Naive thymus-derived CD8-positive, alpha-beta T cell (primary cell): ENCODE results near the gene ATG13. TPM values are rescaled to one million over a fixed set of nuclear protein-coding genes. Genes with fewer than 3 reads are reported as not detected.

Experiments used
- ATAC-seq, 2 donors: fragments of 150-1000 bp; cut with Tn5 transposase in 1 of 2; sonication (Bioruptor Pico), chemical (Tn5 transposase) in 1 of 2; 1 replicate in 1 of 2; 2 replicates in 1 of 2; pipeline ENCODE4 v1.10.0; 2021; ENCODE audit warnings: mild to moderate bottlenecking in 2 of 2, moderate library complexity in 2 of 2
- POLR2A ChIA-PET: fragments of 350-600 bp; sonication (Branson Sonifier 250); formaldehyde crosslinking; loops from one replicate; lab custom pipeline; 2021; ENCODE audit warnings: antibody characterized with exemption; lab: Charles Lee
- DNase-seq, 10 donors: peaks; one replicate each; pipeline versions ENCODE4 v3.0.0 to v3.0.0-alpha.2; 2020 to 2022
- H3K27ac Mint-ChIP-seq, 10 donors: one replicate each; pipeline ENCODE4 v1.8.0; 2020 to 2022; ENCODE audit warnings: mild to moderate bottlenecking in 10 of 10, mixed read lengths in 10 of 10, moderate library complexity in 4 of 10, inconsistent platforms in 1 of 10
- H3K27me3 Mint-ChIP-seq, 5 donors: one replicate each; pipeline ENCODE4 v1.8.0; 2021 to 2022; ENCODE audit warnings: mixed read lengths in 5 of 5
- H3K36me3 Mint-ChIP-seq, 3 donors: one replicate each; pipeline ENCODE4 v1.8.0; 2020 to 2022; ENCODE audit warnings: mixed read lengths in 3 of 3, mild to moderate bottlenecking in 2 of 3, inconsistent platforms in 1 of 3
- H3K4me1 Mint-ChIP-seq, 4 donors: one replicate each; pipeline ENCODE4 v1.8.0; 2021 to 2022; ENCODE audit warnings: mixed read lengths in 4 of 4
- H3K4me3 Mint-ChIP-seq, 10 donors: one replicate each; pipeline ENCODE4 v1.8.0; 2020 to 2022; ENCODE audit warnings: mild to moderate bottlenecking in 10 of 10, mixed read lengths in 10 of 10, moderate library complexity in 6 of 10, inconsistent platforms in 1 of 10
- H3K9me3 Mint-ChIP-seq, 9 donors: one replicate each; pipeline ENCODE4 v1.8.0; 2020 to 2022; ENCODE audit warnings: mixed read lengths in 9 of 9, mild to moderate bottlenecking in 3 of 9, inconsistent platforms in 1 of 9, moderate library complexity in 1 of 9
- polyA plus RNA-seq, 3 donors: library from polyadenylated mRNA; unstranded; fragments of 300-500 nt; fragmentation: Illumina TruSeq; gene quantifications; one replicate each; pipeline ENCODE4 v1.2.3, GENCODE V29; 2021
- total RNA-seq, 8 experiments: library from RNA in 2 of 8; stranded (reverse) in 2 of 8; gene quantifications; one replicate each; pipeline ENCODE4 v1.2.3 and lab custom pipeline; 2021 to 2026

ATG13 gene
- total and polyA plus RNA-seq, 5 experiments from 2014 or later: 59.6 to 98.6 (median 77.9) TPM

GRCh38 chr11:46633291-46634217 lies 16.2 kb downstream of the ATG13 start:
- POLR2A ChIA-PET: no interaction called here
- H3K9me3 Mint-ChIP-seq: no peaks in the 10 kb centered on the region
- DNase-seq: no peak
- no peak for ATAC-seq
- no peak overlapping the region for H3K27ac Mint-ChIP-seq
- peaks cover 3 to 22% (median 12%) of the 10 kb centered on the region in 4 donors for H3K4me1 Mint-ChIP-seq
- H3K27me3 Mint-ChIP-seq: no peaks in the 10 kb centered on the region
- H3K4me3 Mint-ChIP-seq: no peak overlapping the region
- peaks cover 4 to 73% (median 21%) of the 10 kb centered on the region in 3 donors for H3K36me3 Mint-ChIP-seq

- Mint-ChIP-seq H3K9me3 (peaks cover 0 to 5% (median 0%) of the 10 kb centered on the region in 9 donors), H3K27me3 (no peaks in the 10 kb centered on the region), H3K4me1 (peaks cover 8 to 28% (median 18%) of the 10 kb centered on the region in 4 donors), H3K27ac (peak overlapping the region in 1 of 10 donors; percentile 29), H3K36me3 (peaks cover 11 to 72% (median 33%) of the 10 kb centered on the region in 3 donors), H3K4me3 (no peak overlapping the region)
- DNase-seq (no peak), ATAC-seq (no peak)
- POLR2A ChIA-PET: no interaction called here
Observed at GRCh38 chr11:46635557-46636139, 18.3 kb downstream of the ATG13 start.

GRCh38 chr11:46637546-46637945 lies 20.2 kb downstream of the ATG13 start:
- ATAC-seq (no peak), DNase-seq (no peak)
- Mint-ChIP-seq H3K27me3 (no peaks in the 10 kb centered on the region), H3K4me1 (peaks cover 9 to 31% (median 19%) of the 10 kb centered on the region in 4 donors), H3K9me3 (peaks cover 0 to 6% (median 0%) of the 10 kb centered on the region in 9 donors), H3K4me3 (no peak overlapping the region), H3K36me3 (peaks cover 11 to 61% (median 25%) of the 10 kb centered on the region in 3 donors), H3K27ac (no peak overlapping the region)
- POLR2A ChIA-PET: interaction anchor here (1.1 kb wide), 1 partner anchor 20 kb away, joined by 5 read pairs; the partner anchor contains the start of genes ATG13 and HARBI1

- Mint-ChIP-seq H3K27me3 (no peaks in the 10 kb centered on the region), H3K27ac (peak overlapping the region in 7 of 10 donors; percentile 0 to 79 (median 63)), H3K9me3 (peaks cover 0 to 6% (median 0%) of the 10 kb centered on the region in 9 donors), H3K36me3 (peaks cover 11 to 72% (median 37%) of the 10 kb centered on the region in 3 donors), H3K4me3 (peak overlapping the region in 4 of 10 donors; percentile 3 to 62 (median 56)), H3K4me1 (peaks cover 14 to 37% (median 28%) of the 10 kb centered on the region in 4 donors)
- POLR2A ChIA-PET: interaction anchor here (1.4 kb wide), 1 partner anchor 22 kb away, joined by 6 read pairs; the partner anchor contains the start of genes ATG13 and HARBI1
- no peak for DNase-seq
- ATAC-seq: no peak
Observed at GRCh38 chr11:46639197-46639839, 22.0 kb downstream of the ATG13 start.

GRCh38 chr11:46640036-46640788 lies 22.9 kb downstream of the ATG13 start:
- Mint-ChIP-seq H3K36me3 (peaks cover 11 to 74% (median 37%) of the 10 kb centered on the region in 3 donors), H3K4me1 (peaks cover 14 to 37% (median 28%) of the 10 kb centered on the region in 4 donors), H3K9me3 (peaks cover 0 to 6% (median 0%) of the 10 kb centered on the region in 9 donors), H3K4me3 (no peak overlapping the region), H3K27ac (peak overlapping the region in 3 of 10 donors; percentile 13 to 60 (median 52)), H3K27me3 (no peaks in the 10 kb centered on the region)
- DNase-seq (no peak), ATAC-seq (no peak)
- POLR2A ChIA-PET: interaction anchor here (1.4 kb wide), 1 partner anchor 23 kb away, joined by 6 read pairs; the partner anchor contains the start of genes ATG13 and HARBI1

GRCh38 chr11:46641639-46642038 lies 24.3 kb downstream of the ATG13 start:
- Mint-ChIP-seq H3K36me3 (peaks cover 11 to 76% (median 43%) of the 10 kb centered on the region in 3 donors), H3K27ac (peak overlapping the region in 5 of 10 donors; percentile 40 to 91 (median 81)), H3K4me1 (peaks cover 12 to 33% (median 24%) of the 10 kb centered on the region in 4 donors), H3K4me3 (peak overlapping the region in 1 of 10 donors; percentile 63), H3K9me3 (peaks cover 0 to 6% (median 0%) of the 10 kb centered on the region in 9 donors), H3K27me3 (no peaks in the 10 kb centered on the region)
- DNase-seq (no peak), ATAC-seq (no peak)
- POLR2A ChIA-PET: interaction anchor here (0.6 to 1.8 kb wide), 3 partner anchors 19 to 59 kb away, joined by 3 to 5 read pairs (median 4); partner anchors contain the start of genes ARHGAP1 and ZNF408

GRCh38 chr11:46642627-46643335 lies 25.4 kb downstream of the ATG13 start:
- POLR2A ChIA-PET: interaction anchor here (0.9 to 1.8 kb wide), 3 partner anchors 30 to 58 kb away, joined by 3 to 5 read pairs (median 3); partner anchors contain the start of genes ARHGAP1 and ZNF408
- Mint-ChIP-seq H3K9me3 (peaks cover 0 to 6% (median 0%) of the 10 kb centered on the region in 9 donors), H3K27me3 (no peaks in the 10 kb centered on the region), H3K36me3 (peaks cover 11 to 81% (median 39%) of the 10 kb centered on the region in 3 donors), H3K4me1 (peaks cover 12 to 33% (median 24%) of the 10 kb centered on the region in 4 donors), H3K27ac (peak overlapping the region; percentile 67 to 91 (median 84)), H3K4me3 (peak overlapping the region in 8 of 10 donors; percentile 31 to 72 (median 48))
- DNase-seq (peak in 6 of 10 donors; percentile 7 to 53 (median 38)), ATAC-seq (peak; percentile 57 to 97)

- POLR2A ChIA-PET: interaction anchor here (1.8 kb wide), 1 partner anchor 57 kb away, joined by 5 read pairs; the partner anchor contains the start of genes ARHGAP1 and ZNF408
- no peaks in the 10 kb centered on the region for H3K27me3 Mint-ChIP-seq
- H3K4me3 Mint-ChIP-seq: no peak overlapping the region
- no peak for DNase-seq
- ATAC-seq: no peak
- peak overlapping the region in 6 of 10 donors; percentile 17 to 89 (median 67) for H3K27ac Mint-ChIP-seq
- peaks cover 0 to 6% (median 0%) of the 10 kb centered on the region in 9 donors for H3K9me3 Mint-ChIP-seq
- H3K4me1 Mint-ChIP-seq: peaks cover 10 to 31% (median 23%) of the 10 kb centered on the region in 4 donors
- peaks cover 7 to 85% (median 37%) of the 10 kb centered on the region in 3 donors for H3K36me3 Mint-ChIP-seq
Observed at GRCh38 chr11:46643531-46643930, 26.2 kb downstream of the ATG13 start.

- Mint-ChIP-seq H3K9me3 (peaks cover 0 to 6% (median 0%) of the 10 kb centered on the region in 9 donors), H3K27me3 (no peaks in the 10 kb centered on the region), H3K4me1 (peaks cover 10 to 28% (median 23%) of the 10 kb centered on the region in 4 donors), H3K36me3 (peaks cover 6 to 84% (median 34%) of the 10 kb centered on the region in 3 donors), H3K4me3 (no peak overlapping the region), H3K27ac (peak overlapping the region in 1 of 10 donors; percentile 55)
- POLR2A ChIA-PET: no interaction called here
- no peak for ATAC-seq
- no peak for DNase-seq
Observed at GRCh38 chr11:46643986-46644385, 26.6 kb downstream of the ATG13 start.

- Mint-ChIP-seq H3K36me3 (peaks cover 0 to 91% (median 17%) of the 10 kb centered on the region in 3 donors), H3K9me3 (no peaks in the 10 kb centered on the region), H3K27me3 (no peaks in the 10 kb centered on the region), H3K4me1 (no peaks in the 10 kb centered on the region), H3K4me3 (no peak overlapping the region), H3K27ac (peak overlapping the region in 2 of 10 donors; percentile 53 to 60)
- ATAC-seq: no peak
- POLR2A ChIA-PET: interaction anchor here (1.2 kb wide), 1 partner anchor 23 kb away, joined by 3 read pairs; no protein-coding TSS in a partner anchor
- DNase-seq: no peak
Observed at GRCh38 chr11:46649180-46649738, 31.9 kb downstream of the ATG13 start.
